Loucy (cell line): ENCODE results near the gene ZAR1.

Experiments
- CTCF ChIP-seq: fragments of 200-600 bp; sonication (generic); conservative IDR thresholded peaks from 2 replicates; pipeline ENCODE4 v1.5.1; 2014; ENCODE audit warnings: mild to moderate bottlenecking, antibody characterized with exemption, low read length
- EZH2phosphoT487 ChIP-seq: fragments of 200-600 bp; IDR thresholded peaks from 2 replicates; pipeline ENCODE4 v1.6.1; 2018; ENCODE audit warnings: antibody characterized with exemption, mild to moderate bottlenecking, moderate library complexity, borderline replicate concordance

GRCh38 chr4:48461000-48461399 lies 29.1 kb upstream of the ZAR1 start:
- TF ChIP-seq CTCF = no peak
- no peak for TF ChIP-seq EZH2phosphoT487
